NCI-H2107 treated with DMSO at 0.1 percent for 48 hours (cell line): ENCODE results near the gene KRT6C.
"Not testable (repeated sequence)": the region's sequence is repeated elsewhere in the genome, so short reads cannot be mapped to it uniquely, and the experiment has no call there.

Experiments
- DNase-seq: peaks from one replicate; lab custom pipeline; 2025; ENCODE audit not compliant: unreplicated experiment; lab: John Stamatoyannopoulos, UW

Gene KRT6C

GRCh38 chr12:52461693-52462092 is 11.9 kb downstream of the KRT6C start:
- no peak for DNase-seq

- no peak for DNase-seq
Measured at GRCh38 chr12:52458861-52459260, 14.7 kb downstream of the KRT6C start.

- no peak for DNase-seq
Measured at GRCh38 chr12:52455821-52456220, 17.8 kb downstream of the KRT6C start.

- peak; percentile 83 for DNase-seq
Measured at GRCh38 chr12:52454411-52455201, 19.0 kb downstream of the KRT6C start.

GRCh38 chr12:52452101-52452500 is 21.5 kb downstream of the KRT6C start, which contains the start of gene KRT6B:
Gene KRT6B (minus strand): TSS chr12:52452146. CDS start chr12:52452078, 68 bp downstream.
- DNase-seq, result no peak

GRCh38 chr12:52448228-52448627 is 25.4 kb downstream of the KRT6C start:
- DNase-seq, result no peak

GRCh38 chr12:52447196-52447595 is 26.4 kb downstream of the KRT6C start:
- not testable (repeated sequence) for DNase-seq

GRCh38 chr12:52446367-52447045 is 27.1 kb downstream of the KRT6C start:
- DNase-seq, result no peak

- no peak for DNase-seq
Measured at GRCh38 chr12:52445876-52446275, 27.7 kb downstream of the KRT6C start.

- no peak for DNase-seq
Measured at GRCh38 chr12:52444647-52445595, 28.7 kb downstream of the KRT6C start.

- DNase-seq, result no peak
Measured at GRCh38 chr12:52443966-52444365, 29.6 kb downstream of the KRT6C start.

GRCh38 chr12:52442600-52443061 is 31.0 kb downstream of the KRT6C start:
- DNase-seq, result peak; percentile 13

GRCh38 chr12:52441320-52441911 is 32.2 kb downstream of the KRT6C start:
- DNase-seq, result no peak

GRCh38 chr12:52440821-52441319 is 32.7 kb downstream of the KRT6C start:
- no peak for DNase-seq

GRCh38 chr12:52439845-52440244 is 33.8 kb downstream of the KRT6C start:
- DNase-seq, result no peak

- DNase-seq, result no peak
Measured at GRCh38 chr12:52439420-52439819, 34.2 kb downstream of the KRT6C start.

- DNase-seq, result no peak
Measured at GRCh38 chr12:52438305-52439301, 35.0 kb downstream of the KRT6C start.

- no peak for DNase-seq
Measured at GRCh38 chr12:52437508-52437907, 36.1 kb downstream of the KRT6C start.

GRCh38 chr12:52436828-52437474 is 36.7 kb downstream of the KRT6C start:
- no peak for DNase-seq
